Spleen (tissue), 7 donors: Measurements from ENCODE around the gene PRCD.

Experiments
- POLR2AphosphoS5 ChIP-seq, 3 donors: sonication (generic); formaldehyde crosslinking; IDR thresholded peaks; one replicate each; pipeline ENCODE4 v1.5.1; 2017; ENCODE audit warnings: antibody characterized with exemption in 3 of 3
- TF ChIP-seq, protein P1 (sequence below), 11 experiments: fragments of 200-600 bp in 7 of 11; fragments of 450-650 bp in 4 of 11; sonication (generic) in 4 of 11; IDR thresholded peaks in 8 of 11; conservative IDR thresholded peaks in 3 of 11; 1 replicate in 7 of 11; 2 replicates in 4 of 11; pipeline versions ENCODE4 v1.4.0 to v1.8.0; 2016 to 2021; ENCODE audit warnings: antibody characterized with exemption in 11 of 11, inconsistent platforms in 4 of 11, mild to moderate bottlenecking in 1 of 11
- donor health status: DM: no; HTN: no; CAD: no; lungs with moderate emphysema.
- donor health status: DM: no; HTN: no; CAD: no.
- donor health status: DM: no; HTN: no; CAD: no.

DNA sequence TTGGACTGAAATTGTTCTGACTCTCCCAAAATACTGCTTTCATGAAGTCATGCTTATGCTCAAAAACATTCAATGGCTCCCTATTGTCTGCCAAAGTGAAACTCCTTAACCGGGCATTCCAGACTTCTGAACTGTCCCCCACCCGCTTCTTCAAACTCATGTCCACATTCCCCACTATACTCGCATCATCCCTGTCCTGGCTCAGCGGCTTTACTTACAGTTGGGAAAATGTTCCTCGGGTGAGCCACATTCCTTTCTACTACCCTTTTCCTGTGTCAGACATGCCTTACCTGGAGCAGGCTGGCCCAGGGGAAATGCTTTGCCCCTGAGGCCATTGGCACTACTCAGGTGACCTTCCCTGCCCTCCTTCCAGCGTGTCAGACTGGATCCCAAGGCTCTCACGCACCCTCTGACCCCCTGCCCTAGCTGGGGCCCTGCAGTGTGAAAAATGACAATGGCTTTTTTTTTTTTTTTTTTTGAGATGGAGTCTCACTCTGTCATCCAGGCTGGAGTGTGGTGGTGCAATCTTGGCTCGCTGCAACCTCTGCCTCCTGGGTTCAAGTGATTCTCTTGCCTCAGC, 7.7 kb upstream of the PRCD start:
- TF ChIP-seq POLR2AphosphoS5 (IDR thresholded peaks at IDR 0.05): no peak
- TF ChIP-seq, protein P1, sequence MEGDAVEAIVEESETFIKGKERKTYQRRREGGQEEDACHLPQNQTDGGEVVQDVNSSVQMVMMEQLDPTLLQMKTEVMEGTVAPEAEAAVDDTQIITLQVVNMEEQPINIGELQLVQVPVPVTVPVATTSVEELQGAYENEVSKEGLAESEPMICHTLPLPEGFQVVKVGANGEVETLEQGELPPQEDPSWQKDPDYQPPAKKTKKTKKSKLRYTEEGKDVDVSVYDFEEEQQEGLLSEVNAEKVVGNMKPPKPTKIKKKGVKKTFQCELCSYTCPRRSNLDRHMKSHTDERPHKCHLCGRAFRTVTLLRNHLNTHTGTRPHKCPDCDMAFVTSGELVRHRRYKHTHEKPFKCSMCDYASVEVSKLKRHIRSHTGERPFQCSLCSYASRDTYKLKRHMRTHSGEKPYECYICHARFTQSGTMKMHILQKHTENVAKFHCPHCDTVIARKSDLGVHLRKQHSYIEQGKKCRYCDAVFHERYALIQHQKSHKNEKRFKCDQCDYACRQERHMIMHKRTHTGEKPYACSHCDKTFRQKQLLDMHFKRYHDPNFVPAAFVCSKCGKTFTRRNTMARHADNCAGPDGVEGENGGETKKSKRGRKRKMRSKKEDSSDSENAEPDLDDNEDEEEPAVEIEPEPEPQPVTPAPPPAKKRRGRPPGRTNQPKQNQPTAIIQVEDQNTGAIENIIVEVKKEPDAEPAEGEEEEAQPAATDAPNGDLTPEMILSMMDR (IDR thresholded peaks at IDR 0.05 in 8 of 11, conservative IDR thresholded peaks at IDR 0.05 in 3 of 11): no peak
